K562 (cell line): Measurements from ENCODE around the gene ZC3H12A. TPM values are rescaled to one million over a fixed set of nuclear protein-coding genes. Genes with fewer than 3 reads are reported as not detected.

Experiments used
- BRCA1 ChIP-seq, 2 experiments: fragments of 450-650 bp in 1 of 2; sonication (generic) in 1 of 2; formaldehyde crosslinking in 1 of 2; IDR thresholded peaks; 2 replicates each; pipeline versions ENCODE4 v1.5.0 to v1.6.1; 2017 to 2020; ENCODE audit warnings: mild to moderate bottlenecking in 1 of 2, missing genetic modification reagents in 1 of 2
- GTF2E2 ChIP-seq: fragments of 200-800 bp; sonication (Bioruptor generic); IDR thresholded peaks from 2 replicates; pipeline ENCODE4 v1.6.1; 2016; ENCODE audit warnings: missing genetic modification characterization, missing compliant biosample characterization
- HCFC1 ChIP-seq: IDR thresholded peaks from 2 replicates; pipeline ENCODE4 v1.6.1; 2012; ENCODE audit warnings: low read depth, low read length, improper control_type of control experiment
- HMGN3 ChIP-seq: IDR thresholded peaks from 2 replicates; pipeline ENCODE4 v1.6.1; 2011; ENCODE audit warnings: borderline replicate concordance, low read depth, mild to moderate bottlenecking, mixed read lengths, low read length; ENCODE audit not compliant: insufficient read length; ENCODE audit errors: extremely low read depth
- KAT7 ChIP-seq: sonication (generic); formaldehyde crosslinking; IDR thresholded peaks from 2 replicates; pipeline ENCODE4 v1.8.0; 2022; ENCODE audit warnings: missing genetic modification reagents, mild to moderate bottlenecking, borderline replicate concordance
- RBFOX2 ChIP-seq: fragments of 200-400 bp; formaldehyde crosslinking; IDR thresholded peaks from 2 replicates; pipeline ENCODE4 v1.6.1; 2017; ENCODE audit warnings: low read depth, mild to moderate bottlenecking, low read length, moderate library complexity
- TBP ChIP-seq: optimal IDR thresholded peaks from 2 replicates; pipeline ENCODE3; 2011; ENCODE audit warnings: low read depth, low read length, improper control_type of control experiment
- YY1 ChIP-seq, 3 experiments: IDR thresholded peaks; 2 replicates each; pipeline ENCODE4 v1.6.1; 2011; ENCODE audit warnings: low read length in 2 of 3, mild to moderate bottlenecking in 2 of 3, moderate library complexity in 2 of 3, borderline replicate concordance in 1 of 3, control low read depth in 1 of 3, low read depth in 1 of 3; ENCODE audit not compliant: insufficient read depth in 3 of 3, insufficient replicate concordance in 2 of 3, control insufficient read depth in 1 of 3, insufficient read length in 1 of 3; ENCODE audit errors: extremely low read depth in 1 of 3
- ZNF212 ChIP-seq: fragments of 450-650 bp; formaldehyde crosslinking; IDR thresholded peaks from 2 replicates; pipeline ENCODE4 v1.4.0; 2020; ENCODE audit warnings: mild to moderate bottlenecking
- polyA plus RNA-seq, 8 experiments: library from polyadenylated mRNA; depleted of rRNA in 4 of 8; stranded (reverse) in 5 of 8; unstranded in 3 of 8; fragments of >200 nt; fragmentation: Nextera tagmentation in 2 of 8; fragmentation: Illumina TruSeq in 1 of 8; extraction: Ambion mirVana in 2 of 8; extraction: Trizol in 1 of 8; gene quantifications; 2 replicates each; pipeline versions ENCODE4 v1.2.1 to v1.2.3, GENCODE V29; 2011 to 2014; ENCODE audit warnings: inconsistent platforms in 1 of 8, missing spikeins in 1 of 8
- total RNA-seq, 7 experiments: library from RNA; depleted of rRNA in 6 of 7; stranded (reverse); fragments of >200 nt in 6 of 7; fragmentation: Illumina TruSeq in 2 of 7; extraction: Trizol in 2 of 7; gene quantifications; 2 replicates each; pipeline versions ENCODE4 v1.2.1 to v1.2.3, GENCODE V29; 2011 to 2021; ENCODE audit warnings: low replicate concordance in 1 of 7
- TF ChIP-seq, protein P1 (sequence below), 2 experiments: fragments of 450-650 bp; conservative IDR thresholded peaks; 2 replicates each; pipeline ENCODE4 v1.6.1; 2017; ENCODE audit warnings: mild to moderate bottlenecking in 2 of 2, moderate library complexity in 2 of 2
- TF ChIP-seq, protein P2 (sequence below): fragments of 250-450 bp; sonication (Bioruptor Pico); IDR thresholded peaks from 2 replicates; pipeline ENCODE4 v1.6.1; 2021; ENCODE audit warnings: mild to moderate bottlenecking
- TF ChIP-seq, protein P3 (sequence below): fragments of 150-350 bp; conservative IDR thresholded peaks from 2 replicates; pipeline ENCODE4 v1.6.1; 2014; ENCODE audit warnings: low read length
- TF ChIP-seq, protein P4 (sequence below): sonication (generic); formaldehyde crosslinking; IDR thresholded peaks from 2 replicates; pipeline ENCODE4 v1.8.1; 2023; ENCODE audit warnings: mild to moderate bottlenecking, missing genetic modification reagents
- TF ChIP-seq, protein P5 (sequence below): conservative IDR thresholded peaks from 2 replicates; pipeline ENCODE4 v1.6.1; 2011; ENCODE audit warnings: low read depth, mild to moderate bottlenecking, low read length; ENCODE audit not compliant: control insufficient read depth
- TF ChIP-seq, protein P6 (sequence below): fragments of 250-450 bp; sonication (Bioruptor Pico); IDR thresholded peaks from 2 replicates; pipeline ENCODE4 v1.8.0; 2022; ENCODE audit warnings: moderate library complexity, mild to moderate bottlenecking, inconsistent platforms

The ZC3H12A gene
- total and polyA plus RNA-seq, 9 of the 15 experiments (the other 6 are each of a cell fraction or from before 2014, with no cell fraction given): 0.14 to 9.4 (median 6.7) TPM

DNA sequence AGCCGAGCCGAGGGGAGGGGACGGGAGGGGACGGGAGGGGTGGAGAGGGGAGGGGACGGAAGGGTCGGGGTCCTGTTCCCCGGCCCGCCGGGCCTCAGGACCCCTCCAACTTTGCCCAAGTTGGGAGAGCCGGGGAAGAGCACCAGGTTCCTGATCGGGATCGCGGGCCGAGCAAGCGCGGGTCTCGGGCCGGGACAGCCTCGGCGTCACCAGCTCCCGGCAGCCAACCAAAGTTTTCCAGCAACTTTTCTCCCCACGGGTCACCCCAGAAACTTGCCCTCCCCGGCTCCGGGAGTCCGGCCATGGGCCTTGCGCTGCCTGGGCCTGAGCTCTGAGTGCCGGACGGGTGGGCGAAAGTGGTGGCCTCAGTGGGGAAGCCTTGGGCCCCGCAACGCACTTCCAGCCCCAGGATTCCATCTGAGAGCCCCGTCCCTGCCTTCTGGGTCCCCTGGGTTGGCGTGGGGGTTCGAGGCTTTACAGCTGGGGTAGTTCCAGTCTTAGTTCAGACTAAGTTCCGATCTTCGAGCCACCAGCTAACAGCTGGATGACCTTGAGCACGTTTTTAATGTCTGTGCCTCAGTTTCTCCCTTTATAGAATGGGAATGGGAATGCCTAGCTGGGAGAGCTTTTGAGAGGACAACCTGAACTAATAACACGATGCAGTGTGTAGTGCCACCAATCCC is 458 bp downstream of the ZC3H12A start (continued):
- TF ChIP-seq, protein P1, sequence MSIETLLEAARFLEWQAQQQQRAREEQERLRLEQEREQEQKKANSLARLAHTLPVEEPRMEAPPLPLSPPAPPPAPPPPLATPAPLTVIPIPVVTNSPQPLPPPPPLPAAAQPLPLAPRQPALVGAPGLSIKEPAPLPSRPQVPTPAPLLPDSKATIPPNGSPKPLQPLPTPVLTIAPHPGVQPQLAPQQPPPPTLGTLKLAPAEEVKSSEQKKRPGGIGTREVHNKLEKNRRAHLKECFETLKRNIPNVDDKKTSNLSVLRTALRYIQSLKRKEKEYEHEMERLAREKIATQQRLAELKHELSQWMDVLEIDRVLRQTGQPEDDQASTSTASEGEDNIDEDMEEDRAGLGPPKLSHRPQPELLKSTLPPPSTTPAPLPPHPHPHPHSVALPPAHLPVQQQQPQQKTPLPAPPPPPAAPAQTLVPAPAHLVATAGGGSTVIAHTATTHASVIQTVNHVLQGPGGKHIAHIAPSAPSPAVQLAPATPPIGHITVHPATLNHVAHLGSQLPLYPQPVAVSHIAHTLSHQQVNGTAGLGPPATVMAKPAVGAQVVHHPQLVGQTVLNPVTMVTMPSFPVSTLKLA (conservative IDR thresholded peaks at IDR 0.05): peak in 1 of 2 experiments; percentile 14; a peak in 1 of 4 replicates
- TF ChIP-seq, protein P2, sequence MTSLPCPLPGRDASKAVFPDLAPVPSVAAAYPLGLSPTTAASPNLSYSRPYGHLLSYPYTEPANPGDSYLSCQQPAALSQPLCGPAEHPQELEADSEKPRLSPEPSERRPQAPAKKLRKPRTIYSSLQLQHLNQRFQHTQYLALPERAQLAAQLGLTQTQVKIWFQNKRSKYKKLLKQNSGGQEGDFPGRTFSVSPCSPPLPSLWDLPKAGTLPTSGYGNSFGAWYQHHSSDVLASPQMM (CRISPR knock-in tag): no peak
- TF ChIP-seq HCFC1: no peak
- TF ChIP-seq KAT7 (CRISPR knock-in tag): 0 out of 2 replicates have a peak, but pooled peaks have one; percentile 72
- peak; percentile 54 for TF ChIP-seq HMGN3
- TF ChIP-seq ZNF212 (CRISPR knock-in tag): no peak
- peak in 1 of 3 experiments; percentile 29 for TF ChIP-seq YY1 (IDR thresholded peaks at IDR 0.05; ENCODE audit: borderline replicate concordance in 1 of 3, control insufficient read depth in 1 of 3, extremely low read depth in 1 of 3, insufficient read depth in 3 of 3, insufficient read length in 1 of 3, insufficient replicate concordance in 2 of 3, low read depth in 1 of 3, low read length in 2 of 3)
- TF ChIP-seq, protein P3, sequence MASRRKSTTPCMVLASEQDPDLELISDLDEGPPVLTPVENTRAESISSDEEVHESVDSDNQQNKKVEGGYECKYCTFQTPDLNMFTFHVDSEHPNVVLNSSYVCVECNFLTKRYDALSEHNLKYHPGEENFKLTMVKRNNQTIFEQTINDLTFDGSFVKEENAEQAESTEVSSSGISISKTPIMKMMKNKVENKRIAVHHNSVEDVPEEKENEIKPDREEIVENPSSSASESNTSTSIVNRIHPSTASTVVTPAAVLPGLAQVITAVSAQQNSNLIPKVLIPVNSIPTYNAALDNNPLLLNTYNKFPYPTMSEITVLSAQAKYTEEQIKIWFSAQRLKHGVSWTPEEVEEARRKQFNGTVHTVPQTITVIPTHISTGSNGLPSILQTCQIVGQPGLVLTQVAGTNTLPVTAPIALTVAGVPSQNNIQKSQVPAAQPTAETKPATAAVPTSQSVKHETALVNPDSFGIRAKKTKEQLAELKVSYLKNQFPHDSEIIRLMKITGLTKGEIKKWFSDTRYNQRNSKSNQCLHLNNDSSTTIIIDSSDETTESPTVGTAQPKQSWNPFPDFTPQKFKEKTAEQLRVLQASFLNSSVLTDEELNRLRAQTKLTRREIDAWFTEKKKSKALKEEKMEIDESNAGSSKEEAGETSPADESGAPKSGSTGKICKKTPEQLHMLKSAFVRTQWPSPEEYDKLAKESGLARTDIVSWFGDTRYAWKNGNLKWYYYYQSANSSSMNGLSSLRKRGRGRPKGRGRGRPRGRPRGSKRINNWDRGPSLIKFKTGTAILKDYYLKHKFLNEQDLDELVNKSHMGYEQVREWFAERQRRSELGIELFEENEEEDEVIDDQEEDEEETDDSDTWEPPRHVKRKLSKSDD: no peak
- TF ChIP-seq, protein P4, sequence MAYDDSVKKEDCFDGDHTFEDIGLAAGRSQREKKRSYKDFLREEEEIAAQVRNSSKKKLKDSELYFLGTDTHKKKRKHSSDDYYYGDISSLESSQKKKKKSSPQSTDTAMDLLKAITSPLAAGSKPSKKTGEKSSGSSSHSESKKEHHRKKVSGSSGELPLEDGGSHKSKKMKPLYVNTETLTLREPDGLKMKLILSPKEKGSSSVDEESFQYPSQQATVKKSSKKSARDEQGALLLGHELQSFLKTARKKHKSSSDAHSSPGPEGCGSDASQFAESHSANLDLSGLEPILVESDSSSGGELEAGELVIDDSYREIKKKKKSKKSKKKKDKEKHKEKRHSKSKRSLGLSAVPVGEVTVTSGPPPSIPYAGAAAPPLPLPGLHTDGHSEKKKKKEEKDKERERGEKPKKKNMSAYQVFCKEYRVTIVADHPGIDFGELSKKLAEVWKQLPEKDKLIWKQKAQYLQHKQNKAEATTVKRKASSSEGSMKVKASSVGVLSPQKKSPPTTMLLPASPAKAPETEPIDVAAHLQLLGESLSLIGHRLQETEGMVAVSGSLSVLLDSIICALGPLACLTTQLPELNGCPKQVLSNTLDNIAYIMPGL (CRISPR knock-in tag): 0 out of 2 replicates have a peak, but pooled peaks have one; percentile 8
- TF ChIP-seq, protein P5, sequence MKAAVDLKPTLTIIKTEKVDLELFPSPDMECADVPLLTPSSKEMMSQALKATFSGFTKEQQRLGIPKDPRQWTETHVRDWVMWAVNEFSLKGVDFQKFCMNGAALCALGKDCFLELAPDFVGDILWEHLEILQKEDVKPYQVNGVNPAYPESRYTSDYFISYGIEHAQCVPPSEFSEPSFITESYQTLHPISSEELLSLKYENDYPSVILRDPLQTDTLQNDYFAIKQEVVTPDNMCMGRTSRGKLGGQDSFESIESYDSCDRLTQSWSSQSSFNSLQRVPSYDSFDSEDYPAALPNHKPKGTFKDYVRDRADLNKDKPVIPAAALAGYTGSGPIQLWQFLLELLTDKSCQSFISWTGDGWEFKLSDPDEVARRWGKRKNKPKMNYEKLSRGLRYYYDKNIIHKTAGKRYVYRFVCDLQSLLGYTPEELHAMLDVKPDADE: peak; percentile 59; the same call in 1 of the 2 replicates
- TF ChIP-seq RBFOX2: peak; percentile 85
- TF ChIP-seq GTF2E2: 0 out of 2 replicates have a peak, but pooled peaks have one; percentile 67
- TF ChIP-seq BRCA1 (IDR thresholded peaks at IDR 0.05): no peak
- peak; percentile 73; the same call in 1 of the 2 replicates for TF ChIP-seq BRCA1 (CRISPR knock-in tag; IDR thresholded peaks at IDR 0.05)
- TF ChIP-seq, protein P6, sequence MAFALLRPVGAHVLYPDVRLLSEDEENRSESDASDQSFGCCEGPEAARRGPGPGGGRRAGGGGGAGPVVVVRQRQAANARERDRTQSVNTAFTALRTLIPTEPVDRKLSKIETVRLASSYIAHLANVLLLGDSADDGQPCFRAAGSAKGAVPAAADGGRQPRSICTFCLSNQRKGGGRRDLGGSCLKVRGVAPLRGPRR: 0 out of 2 replicates have a peak, but pooled peaks have one; percentile 29
- peak; percentile 14 for TF ChIP-seq TBP
